Type B pancreatic cell (in vitro differentiated cells): ENCODE data around the gene BPGM. TPM values are rescaled to one million over a fixed set of nuclear protein-coding genes. Genes with fewer than 3 reads are reported as not detected.
A peak's percentile ranks its signal among the peaks of the same experiment; 100 is the strongest.

Experiments
- DNase-seq: peaks from one replicate; pipeline ENCODE4 v3.0.0; 2021; ENCODE audit warnings: mixed read lengths; ENCODE audit not compliant: unreplicated experiment; ENCODE audit errors: extremely low spot score
- H3K27ac Mint-ChIP-seq: 2 replicates; pipeline ENCODE4 v1.8.0; 2021; ENCODE audit warnings: mild to moderate bottlenecking, mixed read lengths
- H3K27me3 Mint-ChIP-seq: 2 replicates; pipeline ENCODE4 v1.8.0; 2021; ENCODE audit warnings: mixed read lengths
- H3K36me3 Mint-ChIP-seq: 2 replicates; pipeline ENCODE4 v1.8.0; 2021; ENCODE audit warnings: mixed read lengths
- H3K4me1 Mint-ChIP-seq: one replicate; pipeline ENCODE4 v1.8.0; 2021; ENCODE audit warnings: mixed read lengths; ENCODE audit not compliant: unreplicated experiment
- H3K4me3 Mint-ChIP-seq: 2 replicates; pipeline ENCODE4 v1.8.0; 2021; ENCODE audit warnings: mild to moderate bottlenecking, mixed read lengths
- H3K9me3 Mint-ChIP-seq: 2 replicates; pipeline ENCODE4 v1.8.0; 2021; ENCODE audit warnings: mixed read lengths
- total RNA-seq: library from RNA; stranded (reverse); gene quantifications from 2 replicates; pipeline ENCODE4 v1.2.1, GENCODE V29; 2021; ENCODE audit warnings: low replicate concordance
- TF ChIP-seq, protein P1 (sequence below): fragments of 200-600 bp; sonication (generic); conservative IDR thresholded peaks from 2 replicates; pipeline ENCODE4 v1.5.0; 2021; ENCODE audit warnings: antibody characterized with exemption, mild to moderate bottlenecking

The BPGM gene
- total RNA-seq, 1 donor from 2014 or later: 19.6 TPM

GRCh38 chr7:134691546-134692343, 45.1 kb downstream of the BPGM start:
- TF ChIP-seq, protein P1, sequence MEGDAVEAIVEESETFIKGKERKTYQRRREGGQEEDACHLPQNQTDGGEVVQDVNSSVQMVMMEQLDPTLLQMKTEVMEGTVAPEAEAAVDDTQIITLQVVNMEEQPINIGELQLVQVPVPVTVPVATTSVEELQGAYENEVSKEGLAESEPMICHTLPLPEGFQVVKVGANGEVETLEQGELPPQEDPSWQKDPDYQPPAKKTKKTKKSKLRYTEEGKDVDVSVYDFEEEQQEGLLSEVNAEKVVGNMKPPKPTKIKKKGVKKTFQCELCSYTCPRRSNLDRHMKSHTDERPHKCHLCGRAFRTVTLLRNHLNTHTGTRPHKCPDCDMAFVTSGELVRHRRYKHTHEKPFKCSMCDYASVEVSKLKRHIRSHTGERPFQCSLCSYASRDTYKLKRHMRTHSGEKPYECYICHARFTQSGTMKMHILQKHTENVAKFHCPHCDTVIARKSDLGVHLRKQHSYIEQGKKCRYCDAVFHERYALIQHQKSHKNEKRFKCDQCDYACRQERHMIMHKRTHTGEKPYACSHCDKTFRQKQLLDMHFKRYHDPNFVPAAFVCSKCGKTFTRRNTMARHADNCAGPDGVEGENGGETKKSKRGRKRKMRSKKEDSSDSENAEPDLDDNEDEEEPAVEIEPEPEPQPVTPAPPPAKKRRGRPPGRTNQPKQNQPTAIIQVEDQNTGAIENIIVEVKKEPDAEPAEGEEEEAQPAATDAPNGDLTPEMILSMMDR: no peak
- H3K27me3 Mint-ChIP-seq: no peaks in the 10 kb centered on the region
- peaks cover 62% of the 10 kb centered on the region for H3K4me1 Mint-ChIP-seq
- peak overlapping the region; percentile 52 for H3K27ac Mint-ChIP-seq
- no peaks in the 10 kb centered on the region for H3K9me3 Mint-ChIP-seq
- no peak for DNase-seq
- H3K36me3 Mint-ChIP-seq: no peaks in the 10 kb centered on the region
- H3K4me3 Mint-ChIP-seq: peak overlapping the region; percentile 39

GRCh38 chr7:134692344-134692705, 45.7 kb downstream of the BPGM start:
- no peaks in the 10 kb centered on the region for H3K36me3 Mint-ChIP-seq
- H3K27me3 Mint-ChIP-seq: no peaks in the 10 kb centered on the region
- H3K9me3 Mint-ChIP-seq: no peaks in the 10 kb centered on the region
- DNase-seq: no peak
- no peak overlapping the region for H3K27ac Mint-ChIP-seq
- H3K4me3 Mint-ChIP-seq: no peak overlapping the region
- peaks cover 56% of the 10 kb centered on the region for H3K4me1 Mint-ChIP-seq
- TF ChIP-seq, protein P1: no peak

DNA sequence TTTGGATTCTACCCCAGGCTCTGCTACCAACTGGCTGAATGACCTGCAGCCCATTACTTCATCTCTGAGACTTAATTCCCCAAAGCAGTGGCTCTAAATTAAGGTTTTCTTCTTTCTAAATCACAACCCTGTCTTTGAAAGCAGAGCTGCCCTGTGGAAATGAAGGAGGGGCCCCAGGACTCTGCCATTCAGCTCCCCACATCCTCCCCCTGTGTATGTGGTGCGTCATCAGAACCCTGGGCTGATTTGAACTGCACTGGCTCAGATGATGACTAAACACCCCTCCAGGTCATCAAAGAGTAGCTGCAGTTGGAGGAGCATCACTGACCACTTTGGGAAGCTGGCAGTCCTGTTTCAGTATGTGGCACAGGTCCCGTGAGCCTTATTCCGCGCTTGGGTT, 46.6 kb downstream of the BPGM start:
- Mint-ChIP-seq H3K27me3 (no peaks in the 10 kb centered on the region), H3K27ac (no peak overlapping the region), H3K4me3 (no peak overlapping the region), H3K4me1 (peaks cover 55% of the 10 kb centered on the region), H3K36me3 (no peaks in the 10 kb centered on the region), H3K9me3 (no peaks in the 10 kb centered on the region)
- DNase-seq: no peak
- TF ChIP-seq, protein P1: no peak

DNA sequence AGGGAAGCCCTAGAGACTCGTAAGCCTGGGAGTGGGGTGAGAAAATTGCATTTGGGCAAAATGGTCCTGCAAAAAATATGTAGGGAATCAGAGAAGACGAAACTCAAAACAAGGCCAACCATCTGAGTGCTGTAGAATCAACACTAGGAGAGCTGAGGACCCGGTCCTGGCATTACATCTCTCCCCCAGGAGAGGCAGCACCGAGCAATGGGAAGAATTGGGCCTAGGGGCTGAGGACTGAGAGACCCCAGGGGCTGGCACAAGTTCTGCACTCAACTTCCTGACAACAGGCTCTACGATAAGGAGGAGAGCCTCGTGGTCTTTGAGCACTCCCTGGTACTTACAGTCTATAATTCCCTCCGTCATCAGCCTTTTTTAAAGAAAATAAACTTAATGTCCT, 47.6 kb downstream of the BPGM start:
- TF ChIP-seq, protein P1: peak; percentile 68
- Mint-ChIP-seq H3K36me3 (no peaks in the 10 kb centered on the region), H3K4me3 (no peak overlapping the region), H3K4me1 (peaks cover 65% of the 10 kb centered on the region), H3K27ac (no peak overlapping the region), H3K9me3 (no peaks in the 10 kb centered on the region), H3K27me3 (no peaks in the 10 kb centered on the region)
- no peak for DNase-seq

GRCh38 chr7:134694767-134695166, 48.1 kb downstream of the BPGM start:
- Mint-ChIP-seq H3K27me3 (no peaks in the 10 kb centered on the region), H3K4me1 (peaks cover 69% of the 10 kb centered on the region), H3K9me3 (no peaks in the 10 kb centered on the region), H3K4me3 (peak overlapping the region; percentile 26), H3K36me3 (no peaks in the 10 kb centered on the region), H3K27ac (no peak overlapping the region)
- DNase-seq: no peak
- TF ChIP-seq, protein P1: no peak
